ENCODE measurements around the gene EIF3F.

The EIF3F gene, protein sequence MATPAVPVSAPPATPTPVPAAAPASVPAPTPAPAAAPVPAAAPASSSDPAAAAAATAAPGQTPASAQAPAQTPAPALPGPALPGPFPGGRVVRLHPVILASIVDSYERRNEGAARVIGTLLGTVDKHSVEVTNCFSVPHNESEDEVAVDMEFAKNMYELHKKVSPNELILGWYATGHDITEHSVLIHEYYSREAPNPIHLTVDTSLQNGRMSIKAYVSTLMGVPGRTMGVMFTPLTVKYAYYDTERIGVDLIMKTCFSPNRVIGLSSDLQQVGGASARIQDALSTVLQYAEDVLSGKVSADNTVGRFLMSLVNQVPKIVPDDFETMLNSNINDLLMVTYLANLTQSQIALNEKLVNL

DNA sequence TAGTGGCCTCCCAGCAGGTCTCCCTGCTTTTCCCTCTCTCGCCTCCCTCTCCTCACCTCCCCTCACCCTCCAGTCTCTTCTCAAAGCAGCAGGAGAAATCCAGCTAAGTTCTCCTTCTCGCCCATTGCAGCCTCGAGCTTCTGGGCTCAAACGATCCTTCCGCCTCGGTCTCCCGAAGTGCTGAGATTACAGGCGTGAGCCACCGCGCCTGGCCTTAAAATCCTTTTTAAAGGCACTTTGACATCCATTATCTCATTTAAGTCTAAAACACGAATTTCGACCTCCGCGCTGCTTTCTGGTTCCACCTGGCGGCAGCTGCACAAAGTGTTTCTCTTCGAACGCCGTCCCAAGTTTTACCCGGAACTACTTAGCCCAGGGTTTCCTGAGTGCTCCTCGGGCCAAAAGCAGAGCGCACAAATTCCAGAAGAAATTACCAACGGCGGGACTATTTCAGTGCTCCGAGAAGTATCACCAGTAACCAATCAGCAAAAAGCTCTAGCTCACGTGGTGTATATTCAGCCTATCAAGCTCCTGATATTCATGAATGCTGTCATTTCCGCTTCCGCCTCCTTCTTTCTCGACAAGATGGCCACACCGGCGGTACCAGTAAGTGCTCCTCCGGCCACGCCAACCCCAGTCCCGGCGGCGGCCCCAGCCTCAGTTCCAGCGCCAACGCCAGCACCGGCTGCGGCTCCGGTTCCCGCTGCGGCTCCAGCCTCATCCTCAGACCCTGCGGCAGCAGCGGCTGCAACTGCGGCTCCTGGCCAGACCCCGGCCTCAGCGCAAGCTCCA, at the start of gene EIF3F:
Gene EIF3F, plus strand, starts transcription at position 570 of the 792 bp plus-strand sequence. Its CDS starts 16 bp downstream, at position 586.
- no peaks in the 10 kb centered on the region for H3K27me3 Mint-ChIP-seq
- ATAC-seq (replicated peaks; ENCODE audit: extremely low read depth, poor library complexity, severe bottlenecking), result peak; percentile 99
- peaks cover 14% of the 10 kb centered on the region for H3K36me3 Mint-ChIP-seq (ENCODE audit: insufficient read depth)
- H3K27ac Mint-ChIP-seq (ENCODE audit: low read depth), result peak within 1 kb of the TSS; percentile 96
- H3K4me1 Mint-ChIP-seq, result peaks cover 41% of the 10 kb centered on the region
- DNase-seq (ENCODE audit: low spot score in 2 of 2), result peak; percentile 78 to 93
- peak within 1 kb of the TSS; percentile 95 for H3K4me3 Mint-ChIP-seq
- H3K9me3 Mint-ChIP-seq, result no peaks in the 10 kb centered on the region

DNA sequence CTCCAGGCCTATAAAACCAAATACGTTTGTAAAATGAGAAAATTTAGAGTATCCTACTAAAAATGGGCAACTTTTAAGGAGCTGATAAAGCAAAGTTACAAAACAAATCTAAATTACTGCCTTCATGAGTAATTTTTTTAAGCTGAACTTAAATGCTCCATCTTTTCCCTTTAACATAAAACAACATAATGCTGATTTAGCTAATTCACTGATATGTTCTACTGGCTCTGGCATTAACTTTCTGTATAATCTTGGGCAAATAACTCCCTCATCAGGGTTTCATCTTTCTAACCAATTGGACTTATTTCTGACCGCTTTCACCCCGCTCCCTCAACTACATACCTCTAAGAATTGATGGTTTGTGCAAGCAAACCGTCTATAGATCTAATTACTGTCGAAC, 46.0 kb upstream of the EIF3F start:
- Mint-ChIP-seq H3K27ac (ENCODE audit: low read depth) (no peak overlapping the region), H3K27me3 (peaks cover 39% of the 10 kb centered on the region), H3K4me3 (no peak overlapping the region), H3K36me3 (ENCODE audit: insufficient read depth) (no peaks in the 10 kb centered on the region), H3K4me1 (no peaks in the 10 kb centered on the region), H3K9me3 (peaks cover 10% of the 10 kb centered on the region)
- no peak for DNase-seq (ENCODE audit: low spot score in 2 of 2)
- no peak for ATAC-seq (replicated peaks; ENCODE audit: extremely low read depth, poor library complexity, severe bottlenecking)

GRCh38 chr11:7941608-7942007, 45.5 kb upstream of the EIF3F start, which contains the start of gene OR10A3:
Gene OR10A3, minus strand, starts transcription at chr11:7941708. Its CDS starts 2,188 bp downstream, at chr11:7939520.
- DNase-seq (ENCODE audit: low spot score in 2 of 2), result no peak
- H3K36me3 Mint-ChIP-seq (ENCODE audit: insufficient read depth), result no peaks in the 10 kb centered on the region
- H3K4me3 Mint-ChIP-seq, result no peak within 1 kb of the TSS
- H3K4me1 Mint-ChIP-seq, result no peaks in the 10 kb centered on the region
- no peak within 1 kb of the TSS for H3K27ac Mint-ChIP-seq (ENCODE audit: low read depth)
- H3K27me3 Mint-ChIP-seq, result peaks cover 34% of the 10 kb centered on the region
- no peak for ATAC-seq (replicated peaks; ENCODE audit: extremely low read depth, poor library complexity, severe bottlenecking)
- peaks cover 10% of the 10 kb centered on the region for H3K9me3 Mint-ChIP-seq

- ATAC-seq (replicated peaks; ENCODE audit: extremely low read depth, poor library complexity, severe bottlenecking) (no peak), DNase-seq (ENCODE audit: low spot score in 2 of 2) (no peak)
- Mint-ChIP-seq H3K27me3 (peaks cover 42% of the 10 kb centered on the region), H3K4me1 (no peaks in the 10 kb centered on the region), H3K4me3 (no peak overlapping the region), H3K36me3 (ENCODE audit: insufficient read depth) (no peaks in the 10 kb centered on the region), H3K27ac (ENCODE audit: low read depth) (no peak overlapping the region), H3K9me3 (peaks cover 10% of the 10 kb centered on the region)
These were observed 43.0 kb upstream of the EIF3F start for GRCh38 chr11:7944123-7944522.

DNA sequence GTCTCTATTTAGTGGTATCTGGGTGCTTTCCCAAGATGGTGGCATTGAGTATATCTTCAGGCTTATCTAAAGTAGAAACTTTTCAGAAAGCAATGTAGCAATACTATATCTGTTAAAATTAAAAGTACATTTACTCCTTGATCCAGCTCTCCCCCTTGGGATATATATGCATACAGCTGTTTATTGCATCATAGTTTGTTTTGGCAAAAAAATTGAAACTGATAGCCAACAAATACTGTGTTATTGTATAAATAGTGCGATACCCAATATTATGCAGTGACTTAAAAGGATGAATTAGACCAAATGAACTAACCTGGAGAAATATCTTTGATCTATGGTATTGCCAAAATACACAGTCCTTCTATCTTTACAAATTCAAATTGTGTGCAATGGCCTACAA, 37.2 kb upstream of the EIF3F start:
- Mint-ChIP-seq H3K36me3 (ENCODE audit: insufficient read depth) (no peaks in the 10 kb centered on the region), H3K27ac (ENCODE audit: low read depth) (no peak overlapping the region), H3K4me1 (no peaks in the 10 kb centered on the region), H3K4me3 (no peak overlapping the region), H3K9me3 (no peaks in the 10 kb centered on the region), H3K27me3 (peaks cover 52% of the 10 kb centered on the region)
- DNase-seq (ENCODE audit: low spot score in 2 of 2) (no peak), ATAC-seq (replicated peaks; ENCODE audit: extremely low read depth, poor library complexity, severe bottlenecking) (no peak)

DNA sequence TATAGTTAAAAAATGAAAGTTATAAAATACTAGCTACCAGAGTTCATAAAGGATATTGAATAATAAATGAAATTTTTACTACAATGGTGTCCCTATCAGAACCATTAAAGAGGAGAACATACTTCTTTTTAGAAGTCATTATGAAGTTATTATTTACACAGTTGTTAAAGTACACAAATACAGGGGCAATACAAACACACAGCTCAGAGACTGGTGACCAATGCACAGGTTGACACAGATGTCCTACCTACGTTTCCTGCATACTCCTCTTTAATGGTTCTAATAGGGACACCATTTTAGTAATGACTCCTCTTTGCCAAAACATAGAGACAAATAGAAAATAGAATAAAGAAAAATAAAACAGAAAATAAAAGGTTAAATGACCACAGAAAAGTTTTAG, 31.9 kb upstream of the EIF3F start:
- Mint-ChIP-seq H3K4me3 (no peak overlapping the region), H3K4me1 (no peaks in the 10 kb centered on the region), H3K27me3 (peaks cover 50% of the 10 kb centered on the region), H3K9me3 (no peaks in the 10 kb centered on the region), H3K27ac (ENCODE audit: low read depth) (no peak overlapping the region), H3K36me3 (ENCODE audit: insufficient read depth) (no peaks in the 10 kb centered on the region)
- ATAC-seq (replicated peaks; ENCODE audit: extremely low read depth, poor library complexity, severe bottlenecking) (no peak), DNase-seq (ENCODE audit: low spot score in 2 of 2) (no peak)

DNA sequence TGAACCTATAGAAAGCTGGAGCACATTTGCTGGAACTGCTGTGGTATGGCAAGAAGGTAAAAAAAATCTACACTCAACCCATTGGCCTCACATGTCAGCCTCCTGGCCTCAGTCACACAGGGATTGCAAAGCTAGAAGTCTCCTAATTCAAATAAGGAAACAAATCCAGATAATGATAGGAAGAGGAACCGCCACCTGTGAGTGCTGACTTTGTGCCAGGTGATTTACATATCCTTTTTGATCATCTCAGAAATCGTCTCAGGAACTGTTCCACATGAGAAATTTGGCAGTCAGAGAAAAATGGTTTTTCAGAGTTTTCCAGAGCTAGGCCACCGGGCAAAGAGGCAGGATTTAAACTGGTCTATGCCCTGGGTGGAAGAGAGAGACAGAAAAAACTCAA, 22.9 kb upstream of the EIF3F start:
- Mint-ChIP-seq H3K27me3 (peaks cover 67% of the 10 kb centered on the region), H3K9me3 (no peaks in the 10 kb centered on the region)
- no peak for ATAC-seq (replicated peaks; ENCODE audit: extremely low read depth, poor library complexity, severe bottlenecking)

GRCh38 chr11:7964873-7965272, 22.3 kb upstream of the EIF3F start:
- Mint-ChIP-seq H3K27me3 (peaks cover 64% of the 10 kb centered on the region), H3K36me3 (ENCODE audit: insufficient read depth) (no peaks in the 10 kb centered on the region), H3K4me1 (no peaks in the 10 kb centered on the region), H3K27ac (ENCODE audit: low read depth) (no peak overlapping the region), H3K9me3 (no peaks in the 10 kb centered on the region), H3K4me3 (no peak overlapping the region)
- ATAC-seq (replicated peaks; ENCODE audit: extremely low read depth, poor library complexity, severe bottlenecking) (no peak), DNase-seq (ENCODE audit: low spot score in 2 of 2) (no peak)

More for the DNA sequence above, 22.9 kb upstream of the EIF3F start:
- no peak overlapping the region for H3K27ac Mint-ChIP-seq (ENCODE audit: low read depth)
- no peak for DNase-seq (ENCODE audit: low spot score in 2 of 2)
- H3K4me1 Mint-ChIP-seq, result no peaks in the 10 kb centered on the region
- H3K36me3 Mint-ChIP-seq (ENCODE audit: insufficient read depth), result no peaks in the 10 kb centered on the region
- no peak overlapping the region for H3K4me3 Mint-ChIP-seq

- H3K27ac Mint-ChIP-seq (ENCODE audit: low read depth), result no peak within 1 kb of the TSS
- H3K36me3 Mint-ChIP-seq (ENCODE audit: insufficient read depth), result no peaks in the 10 kb centered on the region
- DNase-seq (ENCODE audit: low spot score in 2 of 2) (no peak), ATAC-seq (replicated peaks; ENCODE audit: extremely low read depth, poor library complexity, severe bottlenecking) (no peak)
- no peaks in the 10 kb centered on the region for H3K4me1 Mint-ChIP-seq
- no peak within 1 kb of the TSS for H3K4me3 Mint-ChIP-seq
- peaks cover 64% of the 10 kb centered on the region for H3K27me3 Mint-ChIP-seq
- H3K9me3 Mint-ChIP-seq, result no peaks in the 10 kb centered on the region
These were observed 21.8 kb upstream of the EIF3F start, which contains the start of gene NLRP10 for GRCh38 chr11:7965386-7965785. Gene NLRP10, minus strand, starts transcription at chr11:7965447. Its CDS starts 1,952 bp downstream, at chr11:7963495.

- no peak overlapping the region for H3K27ac Mint-ChIP-seq (ENCODE audit: low read depth)
- ATAC-seq (replicated peaks; ENCODE audit: extremely low read depth, poor library complexity, severe bottlenecking) (no peak), DNase-seq (ENCODE audit: low spot score in 2 of 2) (no peak)
- H3K9me3 Mint-ChIP-seq, result no peaks in the 10 kb centered on the region
- H3K36me3 Mint-ChIP-seq (ENCODE audit: insufficient read depth), result no peaks in the 10 kb centered on the region
- no peaks in the 10 kb centered on the region for H3K4me1 Mint-ChIP-seq
- H3K27me3 Mint-ChIP-seq, result peaks cover 51% of the 10 kb centered on the region
- no peak overlapping the region for H3K4me3 Mint-ChIP-seq
These were observed 20.0 kb upstream of the EIF3F start for GRCh38 chr11:7967097-7967496.

- no peak for DNase-seq (ENCODE audit: low spot score in 2 of 2)
- no peak for ATAC-seq (replicated peaks; ENCODE audit: extremely low read depth, poor library complexity, severe bottlenecking)
- H3K36me3 Mint-ChIP-seq (ENCODE audit: insufficient read depth), result no peaks in the 10 kb centered on the region
- H3K27ac Mint-ChIP-seq (ENCODE audit: low read depth), result no peak overlapping the region
- no peak overlapping the region for H3K4me3 Mint-ChIP-seq
- H3K27me3 Mint-ChIP-seq, result peaks cover 51% of the 10 kb centered on the region
- no peaks in the 10 kb centered on the region for H3K9me3 Mint-ChIP-seq
- no peaks in the 10 kb centered on the region for H3K4me1 Mint-ChIP-seq
These were observed 19.3 kb upstream of the EIF3F start for GRCh38 chr11:7967826-7968225.

DNA sequence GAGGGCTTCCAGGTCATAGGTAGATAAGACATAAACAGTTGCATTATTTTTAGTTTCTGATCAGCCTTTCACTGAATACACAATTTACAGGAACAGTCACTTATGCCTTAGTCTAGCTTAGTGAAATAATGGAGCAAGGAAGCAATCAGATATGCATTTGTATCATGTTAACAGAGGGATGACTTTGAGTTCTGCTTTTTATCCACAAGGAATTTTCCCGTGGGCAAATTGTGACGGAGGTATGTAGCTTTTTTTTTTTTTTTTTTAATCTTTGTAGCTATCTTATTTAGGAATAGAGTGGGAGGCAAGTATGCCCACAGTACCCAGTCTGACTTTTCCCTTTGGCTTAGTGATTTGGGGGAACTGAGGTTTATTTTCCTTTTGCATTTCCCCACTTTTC, 18.5 kb upstream of the EIF3F start:
- DNase-seq (ENCODE audit: low spot score in 2 of 2) (no peak), ATAC-seq (replicated peaks; ENCODE audit: extremely low read depth, poor library complexity, severe bottlenecking) (no peak)
- no peaks in the 10 kb centered on the region for H3K36me3 Mint-ChIP-seq (ENCODE audit: insufficient read depth)
- peaks cover 51% of the 10 kb centered on the region for H3K27me3 Mint-ChIP-seq
- no peak overlapping the region for H3K27ac Mint-ChIP-seq (ENCODE audit: low read depth)
- H3K4me1 Mint-ChIP-seq, result no peaks in the 10 kb centered on the region
- H3K9me3 Mint-ChIP-seq, result no peaks in the 10 kb centered on the region
- no peak overlapping the region for H3K4me3 Mint-ChIP-seq

All from central memory CD8-positive, alpha-beta T cell (primary cell).